Fibroblast of the aortic adventitia (primary cell): Measurements from ENCODE around the gene SORL1. TPM values are rescaled to one million over a fixed set of nuclear protein-coding genes. Genes with fewer than 3 reads are reported as not detected.

ENCODE experiments used
- DNase-seq: peaks from one replicate; pipeline ENCODE4 v3.0.0-alpha.2; 2010; ENCODE audit warnings: low read depth
- H3K4me3 ChIP-seq: 2 replicates; pipeline ENCODE4 v1.5.1; 2011; ENCODE audit warnings: low read depth, mild to moderate bottlenecking, control low read depth, low read length, moderate library complexity
- total RNA-seq: library from RNA; depleted of rRNA; stranded (reverse); fragments of >200 nt; gene quantifications from 2 replicates; pipeline ENCODE4 v1.2.3, GENCODE V29; 2012; ENCODE audit warnings: low replicate concordance
- TF ChIP-seq, protein P1 (sequence below): IDR thresholded peaks from 2 replicates; pipeline ENCODE4 v1.5.1; 2011; ENCODE audit warnings: mild to moderate bottlenecking, low read length, control low read depth, inconsistent platforms; ENCODE audit not compliant: insufficient read depth

Gene SORL1
- total RNA-seq, 1 donor, result 1.2 TPM

DNA sequence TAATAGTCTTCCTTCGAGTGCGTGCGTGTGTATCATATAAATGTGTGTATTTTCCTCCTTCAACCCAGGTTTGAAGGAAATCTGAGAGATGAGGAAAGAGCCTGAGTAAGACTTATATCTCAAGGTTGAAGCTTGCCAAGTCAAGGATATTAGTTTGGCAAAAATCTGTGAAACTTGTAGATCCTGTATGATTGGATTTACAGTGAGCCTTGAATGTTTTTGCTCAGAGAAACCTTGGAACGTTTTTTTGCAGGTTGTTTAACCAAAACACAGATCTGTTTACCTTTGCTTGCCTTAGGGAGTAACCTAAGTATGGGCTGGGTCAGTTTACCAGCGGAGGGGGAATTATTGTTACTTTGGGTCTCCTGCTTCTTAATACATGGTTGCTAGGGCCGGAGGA, 36.5 kb downstream of the SORL1 start:
- no peak for DNase-seq
- TF ChIP-seq, protein P1, sequence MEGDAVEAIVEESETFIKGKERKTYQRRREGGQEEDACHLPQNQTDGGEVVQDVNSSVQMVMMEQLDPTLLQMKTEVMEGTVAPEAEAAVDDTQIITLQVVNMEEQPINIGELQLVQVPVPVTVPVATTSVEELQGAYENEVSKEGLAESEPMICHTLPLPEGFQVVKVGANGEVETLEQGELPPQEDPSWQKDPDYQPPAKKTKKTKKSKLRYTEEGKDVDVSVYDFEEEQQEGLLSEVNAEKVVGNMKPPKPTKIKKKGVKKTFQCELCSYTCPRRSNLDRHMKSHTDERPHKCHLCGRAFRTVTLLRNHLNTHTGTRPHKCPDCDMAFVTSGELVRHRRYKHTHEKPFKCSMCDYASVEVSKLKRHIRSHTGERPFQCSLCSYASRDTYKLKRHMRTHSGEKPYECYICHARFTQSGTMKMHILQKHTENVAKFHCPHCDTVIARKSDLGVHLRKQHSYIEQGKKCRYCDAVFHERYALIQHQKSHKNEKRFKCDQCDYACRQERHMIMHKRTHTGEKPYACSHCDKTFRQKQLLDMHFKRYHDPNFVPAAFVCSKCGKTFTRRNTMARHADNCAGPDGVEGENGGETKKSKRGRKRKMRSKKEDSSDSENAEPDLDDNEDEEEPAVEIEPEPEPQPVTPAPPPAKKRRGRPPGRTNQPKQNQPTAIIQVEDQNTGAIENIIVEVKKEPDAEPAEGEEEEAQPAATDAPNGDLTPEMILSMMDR, result no peak

DNA sequence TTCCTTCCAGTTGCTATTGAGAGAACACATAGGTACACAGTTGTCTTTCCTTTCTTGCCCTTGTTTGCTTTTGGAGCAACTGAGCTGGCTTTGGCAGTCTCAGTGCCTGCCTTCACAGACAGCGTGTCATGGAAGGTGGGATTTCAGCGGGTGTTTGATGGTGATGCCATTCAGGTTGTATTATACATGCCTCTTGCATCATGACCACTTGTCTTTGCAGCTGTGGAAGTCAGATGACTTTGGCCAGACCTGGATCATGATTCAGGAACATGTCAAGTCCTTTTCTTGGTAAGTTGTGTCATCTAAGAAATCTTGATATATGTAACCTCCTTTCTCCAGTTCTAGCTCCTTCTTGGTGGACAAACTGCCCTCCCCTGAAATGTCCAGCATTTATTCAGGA, 37.7 kb downstream of the SORL1 start:
- TF ChIP-seq, protein P1, result no peak
- no peak for DNase-seq
- H3K4me3 ChIP-seq, result no peak overlapping the region

More for the DNA sequence above, 36.5 kb downstream of the SORL1 start:
- H3K4me3 ChIP-seq, result no peak overlapping the region

DNA sequence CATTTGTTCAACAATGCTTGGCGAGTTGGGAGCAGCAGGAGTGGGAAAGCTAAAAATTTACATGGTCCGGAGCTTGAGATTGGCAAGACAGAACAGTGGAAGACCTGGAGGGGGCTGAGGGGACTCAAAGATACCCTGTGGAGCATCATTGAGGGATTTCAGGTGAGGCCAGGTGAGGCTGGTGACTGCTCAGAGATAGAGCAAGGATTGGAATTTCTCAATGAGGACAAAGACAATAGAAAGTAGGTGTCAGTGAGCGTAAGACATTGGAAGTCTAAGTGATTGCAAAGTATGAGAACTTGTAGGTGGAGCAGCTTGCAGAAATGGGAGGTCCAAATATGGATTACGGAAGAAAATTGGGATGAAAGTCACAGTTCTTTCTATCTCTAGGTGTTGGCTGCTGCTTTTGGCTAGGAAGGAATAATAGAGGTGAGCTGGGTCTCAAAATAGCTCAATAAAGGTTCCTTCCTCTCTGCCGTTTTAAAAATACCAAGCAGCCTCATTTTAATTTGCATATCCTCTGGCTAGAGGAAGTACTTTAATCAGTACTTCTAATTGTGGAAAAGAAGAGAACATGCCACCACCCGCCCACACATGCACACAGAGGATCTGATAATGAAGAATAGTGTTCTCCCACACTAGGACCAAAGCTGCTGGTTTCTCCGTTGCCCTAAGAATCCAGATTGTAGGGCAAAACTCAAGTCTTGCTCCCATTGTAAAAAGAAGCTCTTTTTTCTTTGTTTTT, 42.4 kb downstream of the SORL1 start:
- DNase-seq, result no peak
- TF ChIP-seq, protein P1, result no peak
- H3K4me3 ChIP-seq, result no peak overlapping the region

DNA sequence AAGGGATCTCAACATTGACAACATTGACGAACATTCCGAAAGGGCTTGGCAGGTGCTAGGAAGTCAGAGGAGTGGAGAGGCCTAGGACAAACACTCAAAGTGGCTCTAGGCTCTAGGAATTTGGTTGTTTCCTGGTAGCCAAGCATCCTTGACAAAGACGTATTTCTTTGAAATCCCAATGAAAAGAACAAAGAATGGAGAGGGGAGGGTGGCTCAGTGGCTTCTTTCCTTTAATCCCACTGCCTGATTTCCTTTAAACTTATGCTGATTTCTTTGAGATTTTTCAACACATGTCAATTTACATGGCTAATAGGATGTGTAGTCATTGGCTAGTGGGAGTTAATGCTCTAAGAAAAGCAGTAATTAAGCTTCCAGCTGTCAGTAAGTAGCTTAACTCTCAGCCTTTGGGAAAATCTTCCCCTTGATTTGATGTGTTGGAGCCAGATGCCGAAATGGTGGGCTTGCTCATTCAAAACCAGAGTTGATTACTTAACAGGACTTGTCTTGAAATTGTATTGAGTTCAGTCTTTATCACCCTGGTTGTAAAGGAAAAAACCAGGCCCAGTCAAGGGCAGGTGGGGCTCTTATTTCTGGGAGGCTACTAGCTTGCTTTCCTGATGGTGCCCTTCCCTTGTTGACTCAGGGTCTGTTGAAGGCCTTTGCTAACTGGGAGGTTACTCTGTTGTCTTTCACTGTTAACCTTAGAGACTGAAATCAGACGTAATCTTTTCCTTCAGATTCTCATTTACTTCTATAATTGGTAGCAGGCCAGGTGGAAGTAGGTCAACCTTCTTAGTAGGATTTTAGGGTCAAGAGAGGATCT, 45.3 kb downstream of the SORL1 start:
- H3K4me3 ChIP-seq, result no peak overlapping the region
- TF ChIP-seq, protein P1, result no peak
- no peak for DNase-seq

DNA sequence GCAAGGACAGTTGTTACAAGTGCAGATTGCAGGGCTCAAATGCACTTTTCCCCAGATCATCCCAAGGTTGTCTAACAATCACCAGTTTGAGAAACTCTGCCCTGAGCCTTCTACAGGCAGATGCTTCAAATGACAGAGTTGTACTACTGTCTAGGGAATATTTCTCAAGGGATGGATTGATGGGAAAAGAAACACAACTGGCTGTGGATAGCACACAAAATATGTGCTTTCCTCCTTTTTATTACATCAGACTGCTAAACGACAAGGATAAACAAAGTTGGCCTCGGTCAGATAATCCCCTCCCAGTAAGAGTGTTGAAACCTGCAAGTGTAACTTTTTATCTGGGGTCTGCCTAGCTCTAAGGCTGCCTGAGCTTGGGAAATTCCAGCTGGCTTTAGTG, 47.3 kb downstream of the SORL1 start:
- TF ChIP-seq, protein P1, result no peak
- DNase-seq, result no peak
- H3K4me3 ChIP-seq, result no peak overlapping the region

DNA sequence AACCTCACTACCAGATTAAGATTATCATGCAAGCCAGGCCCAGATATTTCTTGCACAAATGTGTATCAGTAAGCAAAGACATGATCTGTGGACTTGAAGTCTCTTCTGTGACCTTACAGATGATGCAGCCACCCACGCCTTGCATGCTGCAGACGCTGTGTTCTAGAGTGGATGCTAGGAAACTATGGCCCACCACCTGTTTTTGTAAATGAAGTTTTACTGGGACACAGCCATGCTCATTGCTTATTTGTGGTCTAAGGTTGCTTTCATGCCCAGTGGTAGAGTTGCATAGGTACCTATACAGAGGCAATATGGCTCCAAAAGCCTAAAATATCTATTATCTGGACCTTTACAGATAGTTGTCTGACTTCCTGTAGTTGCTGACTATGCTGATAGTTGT, 48.2 kb downstream of the SORL1 start:
- TF ChIP-seq, protein P1, result no peak
- no peak for DNase-seq
- H3K4me3 ChIP-seq, result no peak overlapping the region
